Posterior cingulate gyrus (tissue), 11 donors: ENCODE results near the gene MYO15B.
A peak's percentile ranks its signal among the peaks of the same experiment; 100 is the strongest.

ENCODE experiments used
- DNase-seq, 10 donors: peaks; one replicate each; pipeline versions ENCODE4 v3.0.0 to v3.0.0-alpha.2; 2020 to 2021; ENCODE audit warnings: mixed read lengths in 3 of 10
- intact Hi-C: fragments of 100-400 bp; cut with DNase I; formaldehyde crosslinking; loops from one replicate; pipeline ENCODE4 v1.15.1; 2023

The MYO15B gene

DNA sequence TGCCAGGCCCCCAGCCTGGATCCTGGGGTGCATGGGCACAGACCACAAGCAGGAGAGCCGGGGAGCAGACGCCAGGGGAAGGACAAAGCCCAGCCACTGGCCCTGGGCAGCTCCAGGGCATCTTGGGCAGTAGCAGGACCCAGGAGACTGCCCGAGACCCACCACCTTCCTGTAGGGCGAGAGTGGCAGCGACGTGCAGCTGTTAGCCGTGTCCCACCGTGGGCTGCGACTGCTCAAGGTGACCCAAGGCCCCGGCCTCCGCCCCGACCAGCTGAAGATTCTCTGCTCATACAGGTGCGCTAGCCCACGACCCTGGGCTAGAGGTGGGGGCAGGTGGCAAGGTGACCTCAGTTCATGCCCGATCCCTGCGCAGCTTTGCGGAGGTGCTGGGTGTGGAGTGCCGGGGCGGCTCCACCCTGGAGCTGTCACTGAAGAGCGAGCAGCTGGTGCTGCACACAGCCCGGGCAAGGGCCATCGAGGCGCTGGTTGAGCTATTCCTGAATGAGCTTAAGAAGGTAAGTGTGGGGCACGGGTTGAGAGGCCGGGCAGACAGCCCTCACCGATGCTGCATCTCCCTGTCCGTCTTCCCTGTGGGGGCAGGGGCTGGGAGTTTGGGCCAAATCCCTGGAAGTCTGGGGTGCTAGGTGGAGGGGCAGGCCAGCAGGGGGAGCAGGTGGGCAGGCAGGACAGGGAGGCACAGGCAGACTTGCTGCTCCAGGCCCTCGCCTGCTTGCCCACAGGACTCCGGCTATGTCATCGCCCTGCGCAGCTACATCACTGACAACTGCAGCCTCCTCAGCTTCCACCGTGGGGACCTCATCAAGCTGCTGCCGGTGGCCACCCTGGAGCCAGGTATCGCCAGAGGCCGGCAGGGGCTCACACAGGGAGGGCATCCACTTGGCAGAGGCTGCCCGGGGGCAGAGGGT is 32.2 kb downstream of the MYO15B start:
- peak in 4 of 10 donors; percentile 34 to 52 (median 47) for DNase-seq
- intact Hi-C loops, result no loop called here

DNA sequence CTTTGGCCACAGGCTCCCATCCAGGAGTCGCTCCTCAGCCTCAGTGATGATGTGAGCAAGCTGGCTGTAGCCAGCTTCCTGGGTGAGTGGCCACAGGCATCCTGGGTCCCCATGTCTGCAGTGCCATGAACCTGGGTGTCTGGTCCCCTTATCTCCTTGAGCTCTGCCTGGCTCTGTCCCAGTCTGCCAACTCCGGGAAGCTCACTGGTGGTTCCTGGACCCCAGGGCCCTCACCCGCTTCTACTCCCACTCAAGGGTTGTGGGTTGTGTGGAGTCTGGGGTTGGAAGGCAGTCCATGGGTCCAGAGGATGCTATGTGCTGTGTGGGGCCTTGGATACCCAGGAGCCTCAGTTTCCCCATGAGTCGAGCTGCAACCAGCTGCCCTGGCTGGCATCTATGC is 33.9 kb downstream of the MYO15B start:
- no peak for DNase-seq
- intact Hi-C loops, result no loop called here

DNA sequence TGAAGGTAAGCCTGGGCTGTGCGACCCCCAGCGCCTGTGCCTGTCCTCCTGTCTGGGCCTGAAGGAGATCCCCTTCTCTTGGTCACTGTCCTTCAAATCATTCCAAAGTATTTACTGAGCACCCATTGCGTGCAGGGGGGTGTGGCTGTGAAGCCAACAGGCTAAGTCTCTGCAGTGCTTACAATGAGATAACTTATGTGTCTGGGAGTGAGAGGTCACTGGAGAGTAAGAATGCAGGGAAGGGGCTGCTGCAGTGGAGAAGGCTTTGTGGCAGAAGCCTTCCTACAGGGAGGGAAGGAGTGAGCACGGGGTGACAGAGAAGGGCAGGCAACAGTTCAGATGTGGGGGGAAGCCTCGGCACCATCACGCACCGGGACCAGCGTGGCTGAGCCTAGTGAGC is 34.5 kb downstream of the MYO15B start:
- intact Hi-C loops, result no loop called here
- DNase-seq, result no peak

DNA sequence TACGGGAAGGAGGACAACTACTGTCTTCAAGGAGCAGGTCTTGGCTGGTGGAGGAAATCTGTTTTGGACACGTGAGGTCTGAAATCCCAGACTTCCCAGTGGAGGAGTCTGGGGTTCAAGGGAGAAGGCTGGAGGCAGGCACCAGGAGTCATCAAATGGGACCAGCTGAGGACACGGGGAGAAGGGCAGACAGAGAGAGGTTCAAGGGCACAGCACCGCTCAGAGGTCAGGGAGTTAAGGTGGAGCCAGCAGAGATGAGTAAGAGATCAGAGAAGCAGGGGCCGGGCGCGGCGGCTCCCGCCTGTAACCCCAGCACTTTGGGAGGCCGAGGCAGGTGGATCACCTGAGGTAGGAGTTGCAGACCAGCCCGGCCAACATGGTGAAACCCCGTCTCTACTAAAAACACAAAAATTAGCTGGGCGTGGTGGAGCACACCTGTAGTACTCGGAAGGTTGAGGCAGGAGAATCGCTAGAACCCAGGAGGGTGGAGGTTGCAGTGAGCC is 35.2 kb downstream of the MYO15B start:
- DNase-seq, result no peak
- intact Hi-C loops, result no loop called here

DNA sequence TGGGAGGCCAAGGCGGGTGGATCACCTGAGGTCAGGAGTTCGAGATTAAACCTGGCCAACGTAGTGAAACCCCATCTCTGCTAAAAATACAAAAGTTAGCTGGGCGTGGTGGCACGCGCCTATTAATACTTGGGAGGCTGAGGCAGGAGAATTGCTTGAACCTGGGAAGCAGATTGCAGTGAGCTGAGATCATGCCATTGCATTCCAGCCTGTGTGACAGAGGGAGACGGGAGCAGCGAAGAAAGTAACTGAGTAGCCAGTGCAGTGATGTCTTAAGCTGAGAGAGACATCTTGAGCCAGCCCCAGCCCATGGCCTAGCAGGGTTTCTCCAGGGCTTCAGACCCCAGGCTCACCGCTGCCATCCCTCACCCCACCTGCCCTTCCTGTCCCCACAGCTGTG is 35.8 kb downstream of the MYO15B start:
- intact Hi-C loops, result no loop called here
- no peak for DNase-seq

DNA sequence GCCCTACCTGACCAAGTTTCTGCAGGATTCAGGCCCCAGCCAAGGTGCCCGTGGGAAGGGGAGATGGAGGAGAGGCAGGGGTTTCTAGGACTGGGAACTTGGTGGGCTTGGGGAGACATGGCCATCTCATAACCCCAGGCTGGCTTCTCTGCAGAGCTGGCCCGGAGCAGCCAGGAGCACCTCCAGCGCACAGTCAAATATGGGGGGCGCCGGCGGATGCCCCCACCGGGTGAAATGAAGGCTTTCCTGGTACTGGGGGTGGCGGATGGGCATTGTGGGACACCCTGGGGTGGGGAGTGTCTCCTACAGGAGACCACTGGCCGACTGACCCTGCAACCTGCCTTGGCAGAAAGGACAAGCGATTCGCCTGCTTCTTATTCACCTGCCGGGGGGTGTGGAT is 36.4 kb downstream of the MYO15B start:
- intact Hi-C loops, result no loop called here
- DNase-seq, result no peak

DNA sequence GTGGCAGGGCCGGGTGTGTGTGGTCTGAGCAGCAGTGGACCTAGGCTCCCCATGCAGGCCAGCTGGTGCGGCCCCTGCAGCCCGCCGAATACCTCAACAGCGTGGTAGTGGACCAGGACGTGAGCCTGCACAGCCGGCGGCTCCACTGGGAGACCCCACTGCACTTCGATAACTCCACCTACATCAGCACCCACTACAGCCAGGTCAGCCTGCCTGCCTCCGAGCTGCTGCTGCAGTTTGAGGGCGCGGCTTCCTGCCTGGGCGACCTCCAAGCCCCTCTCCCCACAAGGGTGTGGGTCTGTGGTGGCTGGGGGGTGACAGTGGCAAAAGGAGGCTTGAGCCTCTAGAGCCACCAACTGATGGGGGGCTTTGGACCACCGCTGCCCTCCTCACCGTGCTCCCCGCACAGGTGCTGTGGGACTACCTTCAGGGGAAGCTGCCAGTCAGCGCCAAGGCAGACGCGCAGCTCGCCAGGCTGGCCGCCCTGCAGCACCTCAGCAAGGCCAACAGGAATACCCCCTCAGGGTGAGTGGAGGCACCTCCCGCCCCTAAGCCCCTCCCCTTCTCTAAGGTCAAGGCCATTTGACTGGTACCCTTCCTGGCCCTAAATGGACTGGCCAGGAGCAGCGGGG is 37.2 kb downstream of the MYO15B start:
- intact Hi-C loops, result no loop called here

DNA sequence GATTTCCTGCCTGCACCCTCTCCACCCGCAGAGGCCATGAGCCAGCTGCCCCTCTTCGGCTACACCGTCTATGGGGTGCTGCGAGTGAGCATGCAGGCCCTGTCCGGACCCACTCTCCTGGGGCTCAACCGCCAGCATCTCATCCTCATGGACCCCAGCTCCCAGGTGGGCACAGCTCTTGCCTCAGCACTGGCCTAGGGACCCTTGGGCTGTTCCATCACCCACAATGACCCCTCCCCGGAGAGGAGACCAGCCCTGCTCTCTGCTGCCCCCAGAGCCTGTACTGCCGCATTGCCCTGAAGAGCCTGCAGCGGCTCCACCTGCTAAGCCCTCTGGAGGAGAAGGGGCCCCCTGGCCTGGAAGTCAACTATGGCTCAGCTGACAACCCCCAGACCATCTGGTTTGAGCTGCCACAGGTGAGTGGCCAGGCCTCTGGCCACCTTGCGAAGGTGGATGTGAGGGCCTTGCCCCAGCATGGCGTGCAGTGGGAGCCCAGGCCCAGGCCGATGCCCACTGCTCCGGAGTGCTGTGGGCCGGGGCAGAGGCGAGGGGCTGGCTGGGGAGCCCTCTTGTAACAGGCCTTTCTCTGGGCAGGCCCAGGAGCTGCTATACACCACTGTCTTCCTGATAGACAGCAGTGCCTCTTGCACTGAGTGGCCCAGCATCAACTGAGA is 38.4 kb downstream of the MYO15B start:
- DNase-seq, result peak in 4 of 10 donors; percentile 27 to 46 (median 43)
- intact Hi-C loops, result no loop called here

More for the DNA sequence above, 37.2 kb downstream of the MYO15B start:
- no peak for DNase-seq

DNA sequence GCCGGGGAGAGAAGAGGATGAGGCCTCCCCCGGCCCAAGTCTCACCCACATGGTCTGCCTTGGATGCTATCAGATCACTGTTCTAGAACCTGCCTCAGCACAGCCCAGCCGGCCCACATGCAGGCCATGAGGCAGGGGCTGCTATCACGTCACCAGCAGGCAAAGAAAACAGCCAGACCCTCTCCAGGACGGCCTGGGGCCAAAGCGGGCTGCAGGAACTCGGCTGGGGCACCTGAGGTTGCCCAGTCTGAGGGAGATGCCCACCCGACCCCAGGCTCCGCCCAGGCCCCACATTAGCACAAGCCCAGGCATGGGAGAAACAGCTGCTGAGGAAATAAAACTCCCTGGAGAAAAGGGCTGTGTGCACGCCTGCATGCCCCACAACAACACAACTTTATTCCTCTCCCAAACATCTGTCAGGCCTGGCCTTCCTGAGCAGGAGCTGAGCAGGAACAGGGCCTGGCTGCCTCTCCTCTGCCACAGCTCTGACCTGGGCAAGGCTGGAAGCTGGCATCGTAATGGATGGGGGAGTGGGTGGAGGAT is 39.0 kb downstream of the MYO15B start:
- intact Hi-C loops, result no loop called here

DNA sequence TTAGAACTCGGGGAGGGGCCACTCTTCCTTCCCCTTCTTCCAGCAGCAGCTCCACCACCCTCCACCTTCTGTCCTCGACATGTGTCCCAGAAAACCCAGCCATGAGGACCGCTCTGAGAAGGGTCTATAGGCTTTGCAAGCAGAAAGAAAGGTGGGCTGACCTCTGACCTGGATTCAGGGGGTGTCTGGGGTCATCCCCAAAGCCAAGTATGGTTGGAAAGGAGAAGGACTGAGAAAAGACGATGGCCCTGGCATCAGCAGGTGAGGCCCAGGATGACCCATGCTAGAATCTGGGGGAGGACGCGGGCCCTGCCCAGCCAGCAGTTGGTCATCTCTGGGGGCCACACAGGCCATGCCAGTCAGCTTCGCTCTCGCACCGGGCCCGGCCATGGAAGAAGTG is 39.5 kb downstream of the MYO15B start:
- DNase-seq, result peak in 1 of 10 donors; percentile 39
- intact Hi-C loops, result no loop called here

More for the DNA sequence above, 39.0 kb downstream of the MYO15B start:
- DNase-seq, result peak in 1 of 10 donors; percentile 35

DNA sequence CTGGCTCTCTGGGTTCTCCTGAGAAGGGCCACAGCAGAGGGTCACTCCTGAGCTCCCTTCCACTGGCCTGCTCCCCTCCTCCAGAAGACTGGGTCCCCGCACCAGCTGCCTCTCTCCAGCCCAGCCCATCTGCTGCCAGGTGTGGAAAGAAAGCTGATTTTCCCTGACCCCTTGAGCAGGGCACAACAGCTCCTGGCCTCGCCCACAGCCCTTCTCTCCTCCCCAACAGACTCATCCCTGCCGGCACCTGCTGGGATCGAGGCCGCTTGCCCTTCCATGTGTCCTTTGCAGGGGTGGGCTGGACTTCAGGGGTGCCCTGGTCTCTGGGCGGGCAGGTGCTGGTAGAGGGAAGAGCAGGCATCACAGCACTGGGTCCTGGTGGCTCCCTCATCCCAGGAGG is 40.8 kb downstream of the MYO15B start:
- peak in 1 of 10 donors; percentile 53 for DNase-seq

DNA sequence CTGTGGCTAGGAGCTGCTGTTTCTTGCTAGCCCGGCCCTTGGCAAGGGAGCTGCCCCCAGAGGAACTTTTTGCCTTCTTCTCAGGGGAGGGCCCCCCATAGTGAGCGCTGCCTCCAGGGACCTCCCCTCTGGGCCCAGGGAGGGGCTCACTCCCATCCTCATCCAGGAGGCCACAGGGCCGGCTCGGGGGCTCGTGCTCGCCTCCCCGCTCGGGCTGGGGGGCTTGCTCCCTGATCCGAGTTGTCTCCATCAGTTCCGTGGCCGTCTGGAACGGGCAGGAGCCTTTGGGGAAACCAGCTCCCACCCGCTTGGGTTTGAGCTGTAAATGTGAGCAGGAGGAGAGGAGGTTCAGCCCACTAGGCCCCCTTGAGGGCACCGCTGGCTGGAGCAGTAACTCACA is 41.6 kb downstream of the MYO15B start:
- DNase-seq, result peak in 1 of 10 donors; percentile 51

More for the DNA sequence above, 40.8 kb downstream of the MYO15B start:
- intact Hi-C loops, result no loop called here

DNA sequence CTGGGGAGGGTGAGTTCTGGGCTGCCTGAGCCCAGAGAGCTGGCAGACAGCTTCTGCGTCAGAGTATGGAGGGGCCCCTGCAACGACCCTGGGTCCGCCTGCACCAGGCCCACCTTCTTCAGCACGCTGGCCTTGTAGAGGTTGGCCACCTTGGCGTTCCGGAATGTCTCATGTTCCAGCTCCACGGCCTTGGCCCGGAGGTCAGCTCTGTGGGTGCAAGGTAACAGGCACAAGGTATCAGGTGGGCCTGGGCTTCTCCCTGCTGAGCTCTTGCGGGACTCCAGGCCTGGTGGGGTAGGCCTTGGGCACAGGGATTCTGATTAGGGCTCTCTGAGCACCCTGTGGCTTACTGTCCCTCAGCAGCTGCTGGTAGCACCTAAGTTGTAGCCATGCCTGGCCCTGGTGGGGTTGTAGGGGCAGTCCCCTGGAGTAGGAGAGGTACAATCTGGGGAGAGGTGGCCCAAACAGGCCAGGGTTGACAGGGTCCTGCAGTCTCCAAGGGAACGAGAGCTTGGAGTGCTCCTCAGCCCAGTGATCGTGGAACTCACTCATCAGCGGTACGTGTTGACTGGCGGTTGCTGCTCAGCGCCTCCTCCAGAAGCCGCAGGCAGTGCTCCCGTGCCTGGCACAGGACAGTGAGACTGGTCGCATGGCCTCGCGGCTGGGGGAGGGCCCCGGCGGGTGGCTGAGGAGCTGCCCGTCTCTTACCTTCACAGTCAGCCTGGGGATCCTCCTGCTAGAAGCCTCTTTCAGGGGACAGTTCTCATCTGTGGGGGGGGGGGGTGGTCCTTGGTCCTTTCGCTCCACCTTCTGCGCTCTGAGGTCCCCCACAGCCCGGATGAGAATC is 42.7 kb downstream of the MYO15B start:
- intact Hi-C loops, result no loop called here

More for the DNA sequence above, 41.6 kb downstream of the MYO15B start:
- intact Hi-C loops, result no loop called here

DNA sequence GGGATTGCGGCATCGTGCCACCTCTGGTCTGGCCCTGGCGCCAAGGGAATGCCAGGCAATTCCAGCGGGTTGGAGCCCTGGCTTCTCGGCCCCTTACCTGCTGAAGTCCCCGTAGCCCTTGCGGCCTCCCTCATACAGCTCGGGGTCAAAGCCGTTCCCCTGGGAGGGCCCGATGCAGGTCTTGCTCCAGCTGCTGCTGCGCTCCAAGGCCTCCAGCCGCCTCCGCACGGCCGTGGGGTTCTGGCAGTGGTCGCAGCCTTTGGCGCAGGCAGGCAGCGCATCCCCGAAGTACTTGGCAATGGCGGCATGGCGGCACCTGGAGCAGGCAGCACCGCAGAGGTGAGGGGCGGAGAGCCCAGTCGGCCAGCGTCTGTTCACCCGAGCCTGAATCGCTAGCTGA is 43.8 kb downstream of the MYO15B start:
- intact Hi-C loops, result no loop called here
- peak in 1 of 10 donors; percentile 63 for DNase-seq

More for the DNA sequence above, 42.7 kb downstream of the MYO15B start:
- peak in 1 of 10 donors; percentile 53 for DNase-seq

DNA sequence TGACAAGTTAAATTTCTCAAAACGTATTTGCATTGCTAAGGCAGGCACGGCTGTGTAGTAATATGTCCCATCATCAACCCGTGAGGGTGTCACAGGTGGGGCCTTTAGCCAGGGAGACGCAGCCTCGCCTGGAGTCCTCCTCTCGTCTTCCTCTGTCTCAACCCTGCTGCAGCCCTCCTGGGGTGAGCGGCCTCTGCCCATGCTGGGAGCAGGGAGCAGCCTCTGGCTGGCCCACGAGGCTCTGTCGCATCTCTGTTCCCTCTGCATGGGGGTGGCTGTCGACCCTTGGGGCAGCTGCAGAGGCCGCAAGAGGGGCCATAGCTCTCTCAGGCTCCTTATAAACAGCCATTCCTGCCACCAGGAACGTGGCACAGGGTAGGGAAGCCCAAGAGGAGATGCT is 44.8 kb downstream of the MYO15B start:
- intact Hi-C loops, result no loop called here
- peak in 1 of 10 donors; percentile 64 for DNase-seq

DNA sequence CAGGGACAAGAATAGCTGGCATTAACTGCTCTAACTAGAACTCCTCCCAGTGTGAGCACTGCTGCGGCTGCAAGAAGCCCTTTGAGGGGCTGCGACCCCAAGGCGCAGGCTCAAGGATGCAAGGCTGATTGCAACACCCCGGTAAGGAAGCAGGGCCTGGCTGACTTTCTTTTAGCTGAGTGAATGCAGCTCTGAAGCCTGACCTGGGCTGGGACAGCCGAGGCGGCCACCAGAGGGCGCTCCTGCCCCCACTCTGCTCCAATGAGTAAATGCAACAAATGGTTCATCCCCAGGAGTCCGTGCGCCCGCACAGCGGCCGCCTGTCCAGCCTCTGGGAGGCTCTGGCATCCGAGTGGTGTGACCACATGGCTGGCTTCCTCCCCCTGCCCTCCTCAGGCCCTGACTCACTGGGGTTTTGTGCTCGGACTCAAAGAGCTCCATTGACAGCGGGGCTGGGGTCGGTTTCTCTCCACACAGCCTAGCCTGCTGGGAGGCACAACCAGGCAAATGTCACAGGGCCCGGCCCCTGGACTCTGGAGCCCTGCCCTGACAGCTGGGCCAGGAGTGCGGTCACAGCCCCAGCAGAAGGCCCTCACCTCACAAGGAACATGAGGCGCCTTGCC is 45.4 kb downstream of the MYO15B start, which contains the start of gene SMIM5:
Gene SMIM5, plus strand, starts transcription at position 572 of the 623 bp plus-strand sequence. CDS start 6,768 bp downstream, outside the sequence.
- peak; percentile 90 to 99 (median 95) for DNase-seq
- intact Hi-C loops, result loop anchor here (1.0 kb wide), 2 partner anchors 21 to 116 kb away; no protein-coding TSS in a partner anchor

DNA sequence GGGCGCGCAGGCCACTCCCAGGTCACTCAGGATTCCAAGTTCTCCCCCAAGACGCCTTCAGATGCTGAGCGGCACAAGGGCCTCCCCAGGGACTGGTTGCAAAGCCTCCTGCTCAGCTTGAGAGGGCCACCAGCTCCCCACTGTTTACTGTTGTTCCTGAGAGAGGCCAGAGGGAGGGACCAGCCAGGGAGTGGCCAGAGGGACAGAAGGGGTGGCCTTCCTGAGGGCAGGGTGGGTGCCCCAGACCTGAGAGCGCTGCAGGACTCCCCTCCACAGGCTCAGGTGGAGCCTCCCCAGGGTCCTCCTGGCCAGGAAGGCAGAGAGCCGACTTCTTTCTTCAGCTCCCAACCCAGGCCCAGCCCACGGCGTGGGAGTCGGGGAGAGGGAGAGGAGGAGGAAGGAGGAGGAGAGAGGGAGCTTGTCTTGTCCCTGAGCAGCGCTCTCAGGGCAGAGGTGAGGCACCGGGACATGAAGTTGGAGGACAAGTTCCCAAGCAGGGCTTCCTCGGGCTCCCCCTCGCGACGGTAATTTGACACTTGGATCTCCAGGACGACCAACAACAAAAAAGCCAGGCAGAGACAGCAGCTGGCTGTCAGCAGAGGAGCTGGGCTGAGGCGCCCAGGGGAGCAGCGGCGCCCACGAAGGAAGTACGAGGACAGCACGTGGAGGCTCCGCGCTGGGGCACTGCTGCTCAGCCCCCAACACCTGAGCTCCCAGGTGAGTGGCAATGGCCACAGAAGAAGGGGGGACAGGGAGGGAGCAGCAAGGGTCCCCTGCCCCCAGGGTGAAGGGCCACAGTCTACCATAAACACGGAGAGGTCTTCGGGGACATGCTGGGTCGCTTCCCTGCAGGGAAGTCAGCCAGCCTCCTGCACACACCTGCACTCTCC is 46.1 kb downstream of the MYO15B start:
- DNase-seq, result peak; percentile 67 to 97 (median 84)
- intact Hi-C loops, result loop anchor here (1.0 kb wide), 2 partner anchors 21 to 116 kb away; no protein-coding TSS in a partner anchor

DNA sequence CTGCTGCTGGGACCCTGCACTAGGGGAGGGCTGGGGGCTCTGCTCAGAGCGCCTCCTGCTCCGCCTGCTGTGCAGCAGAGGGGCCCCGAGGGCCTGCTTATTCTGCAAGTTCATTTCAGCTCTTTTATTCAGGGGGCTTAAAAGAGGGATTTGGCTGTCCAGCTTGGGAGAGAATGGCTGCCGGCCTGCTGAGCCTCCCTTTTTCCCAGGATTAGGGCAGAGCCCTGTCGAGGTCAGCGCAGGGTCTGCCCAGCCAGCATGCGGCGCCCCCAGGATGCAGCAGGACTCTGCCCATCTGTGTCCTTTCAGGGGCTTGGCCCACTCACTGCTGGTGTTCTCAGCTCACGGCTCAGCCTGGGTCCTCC is 46.8 kb downstream of the MYO15B start:
- DNase-seq, result peak in 1 of 10 donors; percentile 69
- intact Hi-C loops, result no loop called here
